DOHH2 (cell line): Measurements from ENCODE around the gene HDAC4.

Experiments
- EZH2phosphoT487 ChIP-seq: fragments of 200-600 bp; sonication (generic); IDR thresholded peaks from 2 replicates; pipeline ENCODE4 v1.6.1; 2017; ENCODE audit warnings: borderline replicate concordance, mild to moderate bottlenecking, antibody characterized with exemption, low read length, moderate library complexity, mixed read lengths
- TF ChIP-seq, protein P1 (sequence below): fragments of 200-600 bp; sonication (generic); IDR thresholded peaks from one replicate; pipeline ENCODE4 v1.5.1; 2014; ENCODE audit warnings: antibody characterized with exemption, mild to moderate bottlenecking, low read depth, low read length; ENCODE audit not compliant: poor library complexity, severe bottlenecking

DNA sequence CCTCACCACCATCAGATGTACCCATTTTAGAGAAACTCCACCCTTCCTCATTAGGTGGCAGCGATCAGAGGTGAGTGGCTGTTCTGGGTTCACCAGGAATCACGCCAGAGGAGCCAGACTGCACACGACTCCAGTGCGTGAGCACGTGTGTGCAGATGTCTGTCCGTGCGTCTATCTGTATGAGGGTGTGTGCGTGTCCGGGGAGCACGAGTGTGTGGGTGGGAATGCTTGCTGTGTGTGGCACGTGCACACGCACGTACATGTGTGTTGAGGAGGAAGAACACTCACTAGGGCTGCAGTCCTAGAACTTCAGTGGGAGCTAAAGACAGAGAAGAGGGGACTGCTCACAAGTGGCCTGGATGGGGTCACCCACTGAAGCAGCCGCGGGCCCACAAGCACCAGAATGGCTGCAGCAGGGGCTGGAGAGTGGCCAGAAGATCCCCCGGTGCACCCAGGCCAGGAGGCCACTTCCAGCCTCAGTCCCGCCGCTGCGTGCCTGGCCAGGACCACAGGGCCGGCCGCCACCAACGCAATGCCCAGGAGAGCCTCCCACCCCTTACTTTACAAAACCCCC, 13.9 kb downstream of the HDAC4 start:
- TF ChIP-seq, protein P1, sequence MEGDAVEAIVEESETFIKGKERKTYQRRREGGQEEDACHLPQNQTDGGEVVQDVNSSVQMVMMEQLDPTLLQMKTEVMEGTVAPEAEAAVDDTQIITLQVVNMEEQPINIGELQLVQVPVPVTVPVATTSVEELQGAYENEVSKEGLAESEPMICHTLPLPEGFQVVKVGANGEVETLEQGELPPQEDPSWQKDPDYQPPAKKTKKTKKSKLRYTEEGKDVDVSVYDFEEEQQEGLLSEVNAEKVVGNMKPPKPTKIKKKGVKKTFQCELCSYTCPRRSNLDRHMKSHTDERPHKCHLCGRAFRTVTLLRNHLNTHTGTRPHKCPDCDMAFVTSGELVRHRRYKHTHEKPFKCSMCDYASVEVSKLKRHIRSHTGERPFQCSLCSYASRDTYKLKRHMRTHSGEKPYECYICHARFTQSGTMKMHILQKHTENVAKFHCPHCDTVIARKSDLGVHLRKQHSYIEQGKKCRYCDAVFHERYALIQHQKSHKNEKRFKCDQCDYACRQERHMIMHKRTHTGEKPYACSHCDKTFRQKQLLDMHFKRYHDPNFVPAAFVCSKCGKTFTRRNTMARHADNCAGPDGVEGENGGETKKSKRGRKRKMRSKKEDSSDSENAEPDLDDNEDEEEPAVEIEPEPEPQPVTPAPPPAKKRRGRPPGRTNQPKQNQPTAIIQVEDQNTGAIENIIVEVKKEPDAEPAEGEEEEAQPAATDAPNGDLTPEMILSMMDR = no peak
- no peak for TF ChIP-seq EZH2phosphoT487
